Measurements from ENCODE around the gene CPNE9.
A peak's percentile ranks its signal among the peaks of the same experiment; 100 is the strongest.

Gene CPNE9

GRCh38 chr3:9745521-9745920 is 41.9 kb downstream of the CPNE9 start:
- TF ChIP-seq ZNF70 (CRISPR knock-in tag; IDR thresholded peaks at IDR 0.05) = no peak
- TF ChIP-seq PPARA (CRISPR knock-in tag; IDR thresholded peaks at IDR 0.05; ENCODE audit: borderline replicate concordance) = no peak
- no peak for TF ChIP-seq ZFP3 (CRISPR knock-in tag; IDR thresholded peaks at IDR 0.05)
- TF ChIP-seq, protein P1, sequence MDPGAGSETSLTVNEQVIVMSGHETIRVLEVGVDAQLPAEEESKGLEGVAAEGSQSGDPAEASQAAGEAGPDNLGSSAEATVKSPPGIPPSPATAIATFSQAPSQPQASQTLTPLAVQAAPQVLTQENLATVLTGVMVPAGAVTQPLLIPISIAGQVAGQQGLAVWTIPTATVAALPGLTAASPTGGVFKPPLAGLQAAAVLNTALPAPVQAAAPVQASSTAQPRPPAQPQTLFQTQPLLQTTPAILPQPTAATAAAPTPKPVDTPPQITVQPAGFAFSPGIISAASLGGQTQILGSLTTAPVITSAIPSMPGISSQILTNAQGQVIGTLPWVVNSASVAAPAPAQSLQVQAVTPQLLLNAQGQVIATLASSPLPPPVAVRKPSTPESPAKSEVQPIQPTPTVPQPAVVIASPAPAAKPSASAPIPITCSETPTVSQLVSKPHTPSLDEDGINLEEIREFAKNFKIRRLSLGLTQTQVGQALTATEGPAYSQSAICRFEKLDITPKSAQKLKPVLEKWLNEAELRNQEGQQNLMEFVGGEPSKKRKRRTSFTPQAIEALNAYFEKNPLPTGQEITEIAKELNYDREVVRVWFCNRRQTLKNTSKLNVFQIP (CRISPR knock-in tag; IDR thresholded peaks at IDR 0.05; ENCODE audit: borderline replicate concordance, low read depth) = no peak
- no peak for TF ChIP-seq ZNF8 (CRISPR knock-in tag; IDR thresholded peaks at IDR 0.05)
- TF ChIP-seq CSDC2 (CRISPR knock-in tag; IDR thresholded peaks at IDR 0.05) = no peak
- TF ChIP-seq ZNF565 (CRISPR knock-in tag; conservative IDR thresholded peaks at IDR 0.05; ENCODE audit: low read depth) = no peak
- TF ChIP-seq ISL1 (CRISPR knock-in tag; IDR thresholded peaks at IDR 0.05) = no peak
- no peak for TF ChIP-seq ESRRG (CRISPR knock-in tag; IDR thresholded peaks at IDR 0.05)
- TF ChIP-seq ZC3H10 (CRISPR knock-in tag; IDR thresholded peaks at IDR 0.05) = no peak
- TF ChIP-seq, protein P2, sequence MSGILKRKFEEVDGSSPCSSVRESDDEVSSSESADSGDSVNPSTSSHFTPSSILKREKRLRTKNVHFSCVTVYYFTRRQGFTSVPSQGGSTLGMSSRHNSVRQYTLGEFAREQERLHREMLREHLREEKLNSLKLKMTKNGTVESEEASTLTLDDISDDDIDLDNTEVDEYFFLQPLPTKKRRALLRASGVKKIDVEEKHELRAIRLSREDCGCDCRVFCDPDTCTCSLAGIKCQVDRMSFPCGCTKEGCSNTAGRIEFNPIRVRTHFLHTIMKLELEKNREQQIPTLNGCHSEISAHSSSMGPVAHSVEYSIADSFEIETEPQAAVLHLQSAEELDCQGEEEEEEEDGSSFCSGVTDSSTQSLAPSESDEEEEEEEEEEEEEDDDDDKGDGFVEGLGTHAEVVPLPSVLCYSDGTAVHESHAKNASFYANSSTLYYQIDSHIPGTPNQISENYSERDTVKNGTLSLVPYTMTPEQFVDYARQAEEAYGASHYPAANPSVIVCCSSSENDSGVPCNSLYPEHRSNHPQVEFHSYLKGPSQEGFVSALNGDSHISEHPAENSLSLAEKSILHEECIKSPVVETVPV (CRISPR knock-in tag; IDR thresholded peaks at IDR 0.05) = no peak
- no peak for TF ChIP-seq ARNTL (CRISPR knock-in tag; IDR thresholded peaks at IDR 0.05; ENCODE audit: borderline replicate concordance, low read depth)
- TF ChIP-seq RARB (CRISPR knock-in tag; IDR thresholded peaks at IDR 0.05) = no peak
- no peak for TF ChIP-seq BACH2 (CRISPR knock-in tag; IDR thresholded peaks at IDR 0.05; ENCODE audit: borderline replicate concordance)
- no peak for TF ChIP-seq TOX (CRISPR knock-in tag; IDR thresholded peaks at IDR 0.05; ENCODE audit: borderline replicate concordance)
- no peak for TF ChIP-seq ZFP30 (CRISPR knock-in tag; IDR thresholded peaks at IDR 0.05)
- no peak for TF ChIP-seq OSR1 (CRISPR knock-in tag; IDR thresholded peaks at IDR 0.05)
- no peak for TF ChIP-seq GLIS3 (CRISPR knock-in tag; IDR thresholded peaks at IDR 0.05)
- no peak for ATAC-seq

DNA sequence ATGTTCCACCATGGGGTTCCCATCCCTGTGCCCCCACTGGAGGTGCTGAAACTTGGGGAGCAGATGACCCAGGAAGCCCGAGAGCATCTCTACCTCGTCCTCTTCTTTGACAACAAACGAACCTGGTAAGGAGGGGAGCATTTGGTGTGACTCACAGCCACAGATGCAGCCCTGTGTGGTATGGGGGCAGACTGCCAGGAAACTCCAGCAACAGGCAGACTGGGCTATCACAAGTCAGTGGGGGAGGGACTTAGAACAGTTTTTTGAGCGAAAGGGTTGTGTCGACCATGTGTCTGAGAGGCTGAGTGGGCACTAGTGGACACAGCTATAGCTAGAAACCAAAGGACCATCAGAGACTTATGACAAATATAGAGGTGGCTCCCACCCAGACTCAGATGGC is 42.7 kb downstream of the CPNE9 start:
- ATAC-seq = peak; percentile 47
- TF ChIP-seq ESRRG (CRISPR knock-in tag; IDR thresholded peaks at IDR 0.05) = no peak
- TF ChIP-seq CREB5 (CRISPR knock-in tag; IDR thresholded peaks at IDR 0.05; ENCODE audit: low read depth) = no peak
- no peak for TF ChIP-seq ZFP3 (CRISPR knock-in tag; IDR thresholded peaks at IDR 0.05)
- TF ChIP-seq PPARA (CRISPR knock-in tag; IDR thresholded peaks at IDR 0.05; ENCODE audit: borderline replicate concordance) = no peak

GRCh38 chr3:9747267-9747666 is 43.6 kb downstream of the CPNE9 start:
- ATAC-seq = peak; percentile 14
- TF ChIP-seq BACH2 (CRISPR knock-in tag; IDR thresholded peaks at IDR 0.05; ENCODE audit: borderline replicate concordance) = no peak
- no peak for TF ChIP-seq OSR1 (CRISPR knock-in tag; IDR thresholded peaks at IDR 0.05)

GRCh38 chr3:9748031-9748430 is 44.4 kb downstream of the CPNE9 start:
- no peak for TF ChIP-seq ZFP3 (CRISPR knock-in tag; IDR thresholded peaks at IDR 0.05)
- no peak for TF ChIP-seq ZNF70 (CRISPR knock-in tag; IDR thresholded peaks at IDR 0.05)
- TF ChIP-seq TOX (CRISPR knock-in tag; IDR thresholded peaks at IDR 0.05; ENCODE audit: borderline replicate concordance) = no peak
- no peak for TF ChIP-seq RARB (CRISPR knock-in tag; IDR thresholded peaks at IDR 0.05)
- TF ChIP-seq CREB5 (CRISPR knock-in tag; IDR thresholded peaks at IDR 0.05; ENCODE audit: low read depth) = no peak
- no peak for TF ChIP-seq GLIS3 (CRISPR knock-in tag; IDR thresholded peaks at IDR 0.05)
- TF ChIP-seq TCF4 (CRISPR knock-in tag; IDR thresholded peaks at IDR 0.05; ENCODE audit: borderline replicate concordance) = no peak
- TF ChIP-seq, protein P2 (CRISPR knock-in tag; IDR thresholded peaks at IDR 0.05) = no peak
- TF ChIP-seq CSDC2 (CRISPR knock-in tag; IDR thresholded peaks at IDR 0.05) = no peak
- TF ChIP-seq ARNTL (CRISPR knock-in tag; IDR thresholded peaks at IDR 0.05; ENCODE audit: borderline replicate concordance, low read depth) = no peak
- no peak for TF ChIP-seq ZC3H10 (CRISPR knock-in tag; IDR thresholded peaks at IDR 0.05)
- no peak for TF ChIP-seq ZNF565 (CRISPR knock-in tag; conservative IDR thresholded peaks at IDR 0.05; ENCODE audit: low read depth)
- no peak for ATAC-seq

All from SK-N-SH treated with all-trans-retinoic acid at 6 μM for 48 hours (cell line).